WERI-Rb-1 (cell line): ENCODE results near the gene CHMP3.

Experiments used
- DNase-seq: peaks from one replicate; pipeline ENCODE4 v3.0.0-alpha.2; 2020
- H3K27ac ChIP-seq: fragments of 250-450 bp; sonication (Bioruptor Pico); 2 replicates; pipeline ENCODE4 v1.5.1; 2020; ENCODE audit warnings: mild to moderate bottlenecking, moderate library complexity
- H3K27me3 ChIP-seq: fragments of 250-450 bp; sonication (Bioruptor Pico); 2 replicates; pipeline ENCODE4 v1.5.1; 2021; ENCODE audit warnings: mild to moderate bottlenecking, low read depth, moderate library complexity; ENCODE audit not compliant: insufficient read depth, severe bottlenecking
- H3K36me3 ChIP-seq: fragments of 250-450 bp; sonication (Bioruptor Pico); 2 replicates; pipeline ENCODE4 v1.5.1; 2020; ENCODE audit warnings: mild to moderate bottlenecking, moderate library complexity
- H3K4me3 ChIP-seq: 2 replicates; pipeline ENCODE4 v1.5.1; 2011; ENCODE audit warnings: low read depth, mild to moderate bottlenecking, control low read depth, low read length
- H3K9me3 ChIP-seq: fragments of 250-450 bp; sonication (Bioruptor Pico); 2 replicates; pipeline ENCODE4 v1.5.1; 2021; ENCODE audit warnings: mild to moderate bottlenecking, moderate library complexity; ENCODE audit not compliant: severe bottlenecking
- TF ChIP-seq, protein P1 (sequence below): IDR thresholded peaks from 2 replicates; pipeline ENCODE4 v1.5.1; 2011; ENCODE audit warnings: low read depth, mild to moderate bottlenecking, control low read depth, inconsistent platforms, low read length

CHMP3 gene

DNA sequence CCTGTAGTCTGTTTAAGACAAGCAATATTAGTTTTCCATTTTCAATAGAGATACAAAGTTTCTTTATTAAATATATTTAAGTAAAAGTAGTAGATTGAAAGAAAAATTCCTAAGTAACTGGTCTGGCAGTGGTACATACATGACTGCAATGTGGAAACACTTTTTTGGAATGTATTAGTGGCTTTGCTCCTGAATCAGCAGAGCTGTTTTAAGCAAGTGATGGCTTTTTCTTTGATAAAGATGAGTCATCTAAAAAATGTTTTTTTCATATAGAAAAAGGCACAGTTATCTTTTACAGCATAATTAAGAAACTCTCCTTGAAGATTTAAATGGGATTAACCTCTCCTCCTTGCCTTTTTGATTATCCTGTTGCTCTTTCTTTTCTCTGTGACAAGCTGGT, 87.2 kb downstream of the CHMP3 start:
- Histone ChIP-seq H3K36me3 (peaks cover 88% of the 10 kb centered on the region), H3K27ac (no peak overlapping the region), H3K27me3 (no peaks in the 10 kb centered on the region), H3K9me3 (no peaks in the 10 kb centered on the region), H3K4me3 (no peak overlapping the region)
- TF ChIP-seq, protein P1, sequence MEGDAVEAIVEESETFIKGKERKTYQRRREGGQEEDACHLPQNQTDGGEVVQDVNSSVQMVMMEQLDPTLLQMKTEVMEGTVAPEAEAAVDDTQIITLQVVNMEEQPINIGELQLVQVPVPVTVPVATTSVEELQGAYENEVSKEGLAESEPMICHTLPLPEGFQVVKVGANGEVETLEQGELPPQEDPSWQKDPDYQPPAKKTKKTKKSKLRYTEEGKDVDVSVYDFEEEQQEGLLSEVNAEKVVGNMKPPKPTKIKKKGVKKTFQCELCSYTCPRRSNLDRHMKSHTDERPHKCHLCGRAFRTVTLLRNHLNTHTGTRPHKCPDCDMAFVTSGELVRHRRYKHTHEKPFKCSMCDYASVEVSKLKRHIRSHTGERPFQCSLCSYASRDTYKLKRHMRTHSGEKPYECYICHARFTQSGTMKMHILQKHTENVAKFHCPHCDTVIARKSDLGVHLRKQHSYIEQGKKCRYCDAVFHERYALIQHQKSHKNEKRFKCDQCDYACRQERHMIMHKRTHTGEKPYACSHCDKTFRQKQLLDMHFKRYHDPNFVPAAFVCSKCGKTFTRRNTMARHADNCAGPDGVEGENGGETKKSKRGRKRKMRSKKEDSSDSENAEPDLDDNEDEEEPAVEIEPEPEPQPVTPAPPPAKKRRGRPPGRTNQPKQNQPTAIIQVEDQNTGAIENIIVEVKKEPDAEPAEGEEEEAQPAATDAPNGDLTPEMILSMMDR = no peak
- no peak for DNase-seq

DNA sequence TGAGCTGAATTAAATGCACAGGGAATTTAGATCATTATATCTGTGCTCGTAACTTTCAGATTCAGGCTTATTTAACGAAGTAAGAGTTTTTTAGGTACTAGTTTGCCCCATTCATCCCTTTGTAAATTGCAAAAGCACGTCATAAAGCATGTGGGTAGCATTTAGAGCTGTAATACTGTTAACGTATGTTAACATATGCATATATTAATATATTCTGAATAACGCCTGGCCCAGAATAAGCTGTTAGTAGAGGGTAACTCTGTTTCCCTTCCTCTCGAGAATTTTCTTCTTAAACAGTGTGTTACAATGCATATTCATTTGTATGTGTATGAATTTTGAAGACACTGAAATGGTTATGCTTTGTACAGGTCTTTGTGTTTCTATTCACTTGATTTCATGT, 91.6 kb downstream of the CHMP3 start:
- Histone ChIP-seq H3K27me3 (no peaks in the 10 kb centered on the region), H3K27ac (no peak overlapping the region), H3K9me3 (no peaks in the 10 kb centered on the region), H3K36me3 (peaks cover 80% of the 10 kb centered on the region), H3K4me3 (no peak overlapping the region)
- TF ChIP-seq, protein P1 = no peak
- DNase-seq = no peak

DNA sequence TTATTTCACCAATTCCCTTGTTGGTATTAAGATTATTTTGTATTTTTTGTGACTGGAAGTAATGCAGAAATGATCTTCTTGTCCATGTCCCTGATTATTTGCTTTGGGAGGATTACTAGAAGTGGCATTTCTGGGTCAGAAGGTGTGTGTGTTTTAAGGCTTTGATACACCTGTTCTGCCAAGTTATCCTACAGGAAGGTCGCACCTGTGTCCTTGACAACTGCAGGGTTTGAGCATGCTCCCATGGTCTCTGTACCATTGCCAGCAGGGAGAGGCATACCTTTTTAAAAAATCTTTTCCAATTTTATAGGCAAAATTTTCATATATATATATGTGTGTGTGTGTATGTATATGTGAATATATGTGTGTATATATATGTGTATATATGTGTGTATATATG, 92.4 kb downstream of the CHMP3 start:
- H3K27me3 ChIP-seq = no peaks in the 10 kb centered on the region
- H3K9me3 ChIP-seq = no peaks in the 10 kb centered on the region
- TF ChIP-seq, protein P1 = no peak
- no peak overlapping the region for H3K4me3 ChIP-seq
- H3K27ac ChIP-seq = no peak overlapping the region
- no peak for DNase-seq
- peaks cover 82% of the 10 kb centered on the region for H3K36me3 ChIP-seq

DNA sequence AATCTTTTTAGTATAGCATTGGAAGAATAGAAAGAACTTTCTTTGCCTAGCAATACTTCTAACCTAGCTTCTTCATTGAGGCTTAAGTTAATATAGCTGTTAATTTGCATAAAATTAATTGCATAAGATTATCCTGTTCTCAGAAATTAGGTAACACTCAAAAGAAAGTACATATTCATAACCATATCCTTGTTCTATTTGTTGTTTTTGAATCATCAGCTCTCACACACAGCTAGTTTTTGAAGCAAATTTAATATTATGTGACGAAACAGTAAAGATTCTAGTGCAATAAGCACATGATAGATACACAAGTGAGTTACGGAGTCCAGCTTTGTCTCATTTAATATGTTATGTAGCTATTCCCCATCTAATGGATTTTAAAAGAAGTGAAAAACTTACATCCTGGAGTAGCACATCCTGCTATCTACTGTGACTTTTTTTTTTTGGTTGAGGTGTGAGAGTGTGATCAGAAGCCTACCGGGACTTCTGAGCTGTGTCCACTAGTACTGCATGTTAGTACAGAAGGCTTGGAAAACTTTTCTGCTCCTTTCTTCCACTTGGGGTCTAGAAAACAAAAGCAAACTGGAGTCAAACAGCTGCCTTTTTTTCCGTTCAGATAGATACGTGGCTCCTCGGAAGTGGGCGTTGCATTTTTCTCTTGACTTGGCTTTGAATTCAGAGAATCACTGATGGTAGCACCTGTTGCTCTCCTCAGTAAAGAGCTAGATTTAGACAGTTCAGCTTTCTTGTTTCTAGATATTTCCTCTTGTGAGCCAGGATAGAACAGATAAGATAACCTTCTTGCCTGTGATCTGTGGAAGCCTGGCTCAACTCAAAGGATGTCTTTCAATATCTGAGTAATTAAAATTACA, 94.8 kb downstream of the CHMP3 start:
- Histone ChIP-seq H3K27me3 (no peaks in the 10 kb centered on the region), H3K9me3 (no peaks in the 10 kb centered on the region), H3K27ac (no peak overlapping the region), H3K4me3 (no peak overlapping the region), H3K36me3 (peaks cover 86% of the 10 kb centered on the region)
- TF ChIP-seq, protein P1 = no peak
- DNase-seq = no peak

DNA sequence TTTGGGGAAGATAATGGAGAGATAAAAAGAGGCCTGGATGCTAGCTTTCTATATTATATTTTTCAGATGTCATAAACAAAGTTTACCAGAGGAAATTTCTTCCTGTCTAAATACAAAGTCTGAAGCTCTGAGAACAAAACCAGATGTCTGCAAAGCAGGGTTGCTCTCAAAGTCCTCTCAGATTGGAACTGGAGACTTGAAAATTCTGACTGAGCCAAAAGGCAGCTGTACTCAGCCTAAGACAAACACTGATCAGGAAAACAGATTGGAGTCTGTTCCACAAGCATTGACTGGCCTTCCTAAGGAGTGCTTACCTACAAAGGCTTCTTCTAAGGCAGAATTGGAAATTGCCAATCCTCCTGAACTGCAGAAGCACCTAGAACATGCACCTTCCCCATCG, 96.9 kb downstream of the CHMP3 start:
- no peaks in the 10 kb centered on the region for H3K27me3 ChIP-seq
- no peak for DNase-seq
- TF ChIP-seq, protein P1 = no peak
- no peak overlapping the region for H3K27ac ChIP-seq
- H3K36me3 ChIP-seq = peaks cover 88% of the 10 kb centered on the region
- H3K4me3 ChIP-seq = no peak overlapping the region
- no peaks in the 10 kb centered on the region for H3K9me3 ChIP-seq

DNA sequence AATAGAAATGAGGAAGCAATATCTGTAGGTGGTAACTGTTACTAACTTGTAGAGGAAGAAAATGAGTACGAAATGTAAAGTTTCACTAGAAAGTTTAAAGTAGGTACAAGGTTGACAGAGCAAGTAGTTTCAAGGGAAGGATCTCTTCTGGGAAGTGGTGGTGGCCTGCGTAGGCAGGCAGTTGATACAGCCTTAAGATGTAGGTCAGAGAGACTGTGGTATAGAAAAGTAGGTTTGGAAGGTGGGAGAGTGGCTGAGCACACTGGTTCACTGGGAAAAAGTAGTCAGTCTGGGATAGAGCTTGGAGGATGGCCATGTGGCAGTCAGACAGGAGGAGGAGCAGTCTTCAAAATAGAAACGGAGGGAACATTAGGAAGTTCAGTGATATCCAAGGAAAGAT, 98.6 kb downstream of the CHMP3 start:
- H3K27ac ChIP-seq = no peak overlapping the region
- peaks cover 85% of the 10 kb centered on the region for H3K36me3 ChIP-seq
- no peak overlapping the region for H3K4me3 ChIP-seq
- no peaks in the 10 kb centered on the region for H3K27me3 ChIP-seq
- no peaks in the 10 kb centered on the region for H3K9me3 ChIP-seq
- no peak for DNase-seq
- TF ChIP-seq, protein P1 = no peak
